Astrocyte (in vitro differentiated cells and primary cell): ENCODE measurements around the gene ROR2. TPM values are rescaled to one million over a fixed set of nuclear protein-coding genes. Genes with fewer than 3 reads are reported as not detected.

Experiments used
- DNase-seq: peaks from one replicate; pipeline ENCODE4 v3.0.0-alpha.2; 2010; ENCODE audit warnings: low read depth
- FAIRE-seq: peaks from 2 replicates; lab custom pipeline; 2011; peaks lifted over from hg19 to GRCh38; lab: Jason Lieb, UNC
- H2AFZ ChIP-seq: 2 replicates; pipeline ENCODE4 v1.6.0; 2012; ENCODE audit warnings: low read depth, low read length, inconsistent platforms
- H3K27ac ChIP-seq: 2 replicates; pipeline ENCODE4 v1.5.1; 2011; ENCODE audit warnings: low read depth, low read length, inconsistent platforms
- H3K27me3 ChIP-seq: 2 replicates; pipeline ENCODE4 v1.6.0; 2011; ENCODE audit warnings: low read length, inconsistent platforms; ENCODE audit not compliant: insufficient read depth
- H3K36me3 ChIP-seq: 2 replicates; pipeline ENCODE4 v1.5.1; 2011; ENCODE audit warnings: low read length, inconsistent platforms; ENCODE audit not compliant: insufficient read depth
- H3K4me1 ChIP-seq: 2 replicates; pipeline ENCODE4 v1.5.1; 2011; ENCODE audit warnings: low read length, inconsistent platforms; ENCODE audit not compliant: insufficient read depth
- H3K4me2 ChIP-seq: 2 replicates; pipeline ENCODE4 v1.6.0; 2012; ENCODE audit warnings: low read length, inconsistent platforms
- H3K4me3 ChIP-seq: 2 replicates; pipeline ENCODE4 v1.5.1; 2011; ENCODE audit warnings: low read depth, mild to moderate bottlenecking, low read length, inconsistent platforms; ENCODE audit not compliant: insufficient read depth
- H3K79me2 ChIP-seq: 2 replicates; pipeline ENCODE4 v1.6.0; 2012; ENCODE audit warnings: mild to moderate bottlenecking, low read length, inconsistent platforms; ENCODE audit not compliant: insufficient read depth
- H3K9ac ChIP-seq: 2 replicates; pipeline ENCODE4 v1.6.0; 2012; ENCODE audit warnings: mild to moderate bottlenecking, low read length, inconsistent platforms
- H3K9me3 ChIP-seq: 2 replicates; pipeline ENCODE4 v1.5.1; 2012; ENCODE audit warnings: low read depth, mild to moderate bottlenecking, low read length, inconsistent platforms; ENCODE audit not compliant: insufficient read depth
- H4K20me1 ChIP-seq: 2 replicates; pipeline ENCODE4 v1.6.0; 2012; ENCODE audit warnings: low read length, inconsistent platforms; ENCODE audit not compliant: insufficient read depth
- H3K27ac Mint-ChIP-seq: one replicate; pipeline ENCODE4 v1.8.0; 2021; ENCODE audit warnings: mild to moderate bottlenecking, mixed read lengths; ENCODE audit not compliant: unreplicated experiment
- H3K27me3 Mint-ChIP-seq: one replicate; pipeline ENCODE4 v1.8.0; 2021; ENCODE audit warnings: low read depth, mixed read lengths; ENCODE audit not compliant: unreplicated experiment
- H3K36me3 Mint-ChIP-seq: one replicate; pipeline ENCODE4 v1.8.0; 2021; ENCODE audit warnings: low read depth, mixed read lengths; ENCODE audit not compliant: unreplicated experiment
- H3K4me1 Mint-ChIP-seq: one replicate; pipeline ENCODE4 v1.8.0; 2021; ENCODE audit warnings: low read depth, mixed read lengths; ENCODE audit not compliant: unreplicated experiment
- H3K4me3 Mint-ChIP-seq: one replicate; pipeline ENCODE4 v1.8.0; 2021; ENCODE audit warnings: mild to moderate bottlenecking, moderate library complexity, mixed read lengths; ENCODE audit not compliant: unreplicated experiment
- H3K9me3 Mint-ChIP-seq: one replicate; pipeline ENCODE4 v1.8.0; 2021; ENCODE audit warnings: mild to moderate bottlenecking, mixed read lengths; ENCODE audit not compliant: unreplicated experiment
- EZH2 ChIP-seq: IDR thresholded peaks from 2 replicates; pipeline ENCODE4 v1.6.1; 2012; ENCODE audit warnings: mild to moderate bottlenecking, low read length, inconsistent platforms; ENCODE audit not compliant: insufficient read depth
- total RNA-seq: library from RNA; stranded (reverse); gene quantifications from 2 replicates; pipeline ENCODE4 v1.2.1, GENCODE V29; 2021
- TF ChIP-seq, protein P1 (sequence below): IDR thresholded peaks from 2 replicates; pipeline ENCODE4 v1.5.1; 2011; ENCODE audit warnings: low read depth, mild to moderate bottlenecking, inconsistent platforms, low read length, moderate library complexity; ENCODE audit not compliant: insufficient read depth

Gene ROR2
- total RNA-seq, 1 donor from 2014 or later: 4.9 TPM

DNA sequence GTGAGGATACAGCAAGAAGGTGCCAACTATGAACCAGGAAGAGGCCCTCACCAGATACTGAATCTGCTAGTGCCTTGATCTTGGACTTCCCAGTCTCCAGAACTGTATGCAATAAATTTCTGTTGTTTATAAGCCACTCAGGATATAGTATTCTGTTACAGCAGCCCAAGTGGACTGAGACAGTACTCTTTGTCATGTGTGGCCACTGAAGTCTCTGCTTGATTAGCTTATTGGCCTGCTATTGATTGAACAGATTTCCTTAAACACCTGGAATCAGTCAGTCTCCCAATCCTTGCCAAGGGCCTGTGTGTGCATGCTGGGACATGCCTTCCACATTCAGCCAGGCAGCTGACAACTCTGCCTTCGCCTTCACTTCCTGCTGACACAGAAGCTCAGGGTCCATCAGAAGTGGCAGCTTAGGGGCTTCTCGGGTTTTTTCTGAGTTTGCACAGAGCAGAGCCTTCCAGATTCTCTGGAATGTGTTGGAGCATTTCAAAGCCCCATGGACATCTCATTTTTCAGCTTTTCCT, 13.7 kb upstream of the ROR2 start:
- Histone ChIP-seq H3K27ac (no peak overlapping the region), H2AFZ (no peak overlapping the region), H3K4me3 (no peak overlapping the region), H3K9ac (no peak overlapping the region), H3K9me3 (peaks cover 4% of the 10 kb centered on the region), H3K79me2 (no peaks in the 10 kb centered on the region), H3K4me1 (no peaks in the 10 kb centered on the region), H3K27me3 (peaks cover 2% of the 10 kb centered on the region), H4K20me1 (no peaks in the 10 kb centered on the region), H3K36me3 (no peaks in the 10 kb centered on the region), H3K4me2 (no peak overlapping the region)
- no peak for DNase-seq
- no peak for FAIRE-seq
- Mint-ChIP-seq H3K9me3 (peaks cover 17% of the 10 kb centered on the region), H3K27me3 (no peaks in the 10 kb centered on the region), H3K4me1 (peaks cover 8% of the 10 kb centered on the region), H3K36me3 (no peaks in the 10 kb centered on the region), H3K4me3 (no peak overlapping the region), H3K27ac (peak overlapping the region; percentile 62)
- TF ChIP-seq, protein P1, sequence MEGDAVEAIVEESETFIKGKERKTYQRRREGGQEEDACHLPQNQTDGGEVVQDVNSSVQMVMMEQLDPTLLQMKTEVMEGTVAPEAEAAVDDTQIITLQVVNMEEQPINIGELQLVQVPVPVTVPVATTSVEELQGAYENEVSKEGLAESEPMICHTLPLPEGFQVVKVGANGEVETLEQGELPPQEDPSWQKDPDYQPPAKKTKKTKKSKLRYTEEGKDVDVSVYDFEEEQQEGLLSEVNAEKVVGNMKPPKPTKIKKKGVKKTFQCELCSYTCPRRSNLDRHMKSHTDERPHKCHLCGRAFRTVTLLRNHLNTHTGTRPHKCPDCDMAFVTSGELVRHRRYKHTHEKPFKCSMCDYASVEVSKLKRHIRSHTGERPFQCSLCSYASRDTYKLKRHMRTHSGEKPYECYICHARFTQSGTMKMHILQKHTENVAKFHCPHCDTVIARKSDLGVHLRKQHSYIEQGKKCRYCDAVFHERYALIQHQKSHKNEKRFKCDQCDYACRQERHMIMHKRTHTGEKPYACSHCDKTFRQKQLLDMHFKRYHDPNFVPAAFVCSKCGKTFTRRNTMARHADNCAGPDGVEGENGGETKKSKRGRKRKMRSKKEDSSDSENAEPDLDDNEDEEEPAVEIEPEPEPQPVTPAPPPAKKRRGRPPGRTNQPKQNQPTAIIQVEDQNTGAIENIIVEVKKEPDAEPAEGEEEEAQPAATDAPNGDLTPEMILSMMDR: no peak
- TF ChIP-seq EZH2: no peak

DNA sequence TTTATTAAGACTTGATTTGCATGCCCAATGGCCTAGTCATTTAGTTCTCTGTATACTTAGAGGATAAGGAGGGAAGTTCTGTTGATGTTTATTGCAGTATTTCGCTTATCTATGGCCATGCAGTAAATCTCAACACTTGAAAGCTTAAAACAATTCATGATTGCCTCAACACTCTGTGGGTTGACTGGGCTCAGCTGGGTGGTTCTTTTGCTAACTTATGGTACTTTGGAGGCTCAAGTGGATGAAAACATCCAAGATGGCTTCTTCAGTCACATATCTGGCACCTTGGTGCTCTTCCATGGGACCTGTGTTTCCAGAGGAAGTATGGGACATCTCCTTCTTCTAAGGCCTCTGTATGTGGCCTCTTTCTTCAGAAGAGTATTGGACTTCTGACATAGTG, 10.3 kb upstream of the ROR2 start:
- no peak overlapping the region for H3K4me3 ChIP-seq

DNA sequence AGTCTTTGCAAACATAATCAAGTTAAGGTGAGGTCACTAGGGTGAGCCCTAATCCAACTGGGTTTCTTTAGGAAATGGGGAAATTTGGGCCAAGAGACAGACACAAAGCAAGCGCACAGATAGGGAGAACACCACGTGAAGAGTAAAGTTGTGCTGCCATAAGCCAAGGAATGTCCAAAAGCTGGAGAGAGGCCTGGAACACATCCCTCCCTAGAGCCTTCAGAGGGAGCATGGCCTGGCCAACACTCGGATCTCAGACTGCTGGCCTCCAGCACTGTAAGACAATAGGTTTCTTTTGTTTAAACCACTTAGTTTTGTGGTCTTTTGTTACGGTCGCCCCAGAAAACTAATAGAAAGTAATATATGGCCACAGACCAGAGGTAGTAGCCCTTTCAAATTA, 8.1 kb upstream of the ROR2 start:
- Histone ChIP-seq H2AFZ (no peak overlapping the region), H3K27ac (no peak overlapping the region), H3K9me3 (no peaks in the 10 kb centered on the region), H3K36me3 (no peaks in the 10 kb centered on the region), H3K79me2 (no peaks in the 10 kb centered on the region), H3K4me1 (peaks cover 7% of the 10 kb centered on the region), H3K9ac (no peak overlapping the region), H3K4me3 (no peak overlapping the region), H3K27me3 (no peaks in the 10 kb centered on the region), H4K20me1 (no peaks in the 10 kb centered on the region), H3K4me2 (no peak overlapping the region)
- H3K27ac Mint-ChIP-seq: no peak overlapping the region
- no peak for DNase-seq
- no peak overlapping the region for H3K4me3 Mint-ChIP-seq
- peaks cover 10% of the 10 kb centered on the region for H3K4me1 Mint-ChIP-seq
- no peaks in the 10 kb centered on the region for H3K36me3 Mint-ChIP-seq
- H3K27me3 Mint-ChIP-seq: peaks cover 1% of the 10 kb centered on the region
- TF ChIP-seq EZH2: no peak
- TF ChIP-seq, protein P1: no peak
- peaks cover 7% of the 10 kb centered on the region for H3K9me3 Mint-ChIP-seq
- no peak for FAIRE-seq

More for the DNA sequence above, 10.3 kb upstream of the ROR2 start:
- no peak for DNase-seq
- no peak overlapping the region for H2AFZ ChIP-seq
- no peaks in the 10 kb centered on the region for H3K4me1 ChIP-seq
- H3K4me2 ChIP-seq: no peak overlapping the region
- no peak for FAIRE-seq
- Mint-ChIP-seq H3K9me3 (peaks cover 14% of the 10 kb centered on the region), H3K36me3 (no peaks in the 10 kb centered on the region), H3K27me3 (no peaks in the 10 kb centered on the region), H3K27ac (no peak overlapping the region), H3K4me3 (no peak overlapping the region), H3K4me1 (peaks cover 2% of the 10 kb centered on the region)
- H3K9me3 ChIP-seq: peaks cover 4% of the 10 kb centered on the region
- no peaks in the 10 kb centered on the region for H3K79me2 ChIP-seq
- no peaks in the 10 kb centered on the region for H3K36me3 ChIP-seq
- no peak overlapping the region for H3K27ac ChIP-seq
- no peaks in the 10 kb centered on the region for H3K27me3 ChIP-seq
- H3K9ac ChIP-seq: no peak overlapping the region
- TF ChIP-seq, protein P1: no peak
- TF ChIP-seq EZH2: no peak
- H4K20me1 ChIP-seq: no peaks in the 10 kb centered on the region
